Prostate gland (tissue), 2 donors: ENCODE data around the gene FBXL7. TPM values are rescaled to one million over a fixed set of nuclear protein-coding genes. Genes with fewer than 3 reads are reported as not detected.
A peak's percentile ranks its signal among the peaks of the same experiment; 100 is the strongest.

Experiments
- DNase-seq: peaks from one replicate; pipeline ENCODE4 v3.0.0-alpha.2; 2019; ENCODE audit warnings: low spot score
- H3K27ac ChIP-seq, 2 donors: fragments of 200-600 bp; sonication (generic); 2 replicates each; pipeline ENCODE4 v1.5.1; 2017 to 2019
- H3K27me3 ChIP-seq: fragments of 200-600 bp; sonication (generic); replicated peaks from 2 replicates; pipeline ENCODE4 v1.5.1; 2019; ENCODE audit not compliant: insufficient read depth
- H3K36me3 ChIP-seq, 2 donors: fragments of 200-600 bp; sonication (generic); 1 replicate in 1 of 2; 2 replicates in 1 of 2; pipeline versions ENCODE4 v1.5.1 to v1.8.1; 2017 to 2019
- H3K4me1 ChIP-seq: fragments of 200-600 bp; sonication (generic); replicated peaks from 2 replicates; pipeline ENCODE4 v1.5.1; 2019
- H3K4me3 ChIP-seq, 2 donors: fragments of 200-600 bp; sonication (generic); 2 replicates each; pipeline ENCODE4 v1.5.1; 2017 to 2019
- H3K9me3 ChIP-seq: fragments of 200-600 bp; sonication (generic); 2 replicates; pipeline ENCODE4 v1.5.1; 2017
- CTCF ChIP-seq, 4 experiments: fragments of 200-600 bp in 2 of 4; fragments of 450-650 bp in 2 of 4; sonication (generic) in 2 of 4; IDR thresholded peaks; 1 replicate in 3 of 4; 2 replicates in 1 of 4; pipeline ENCODE4 v1.5.1; 2016 to 2019; ENCODE audit warnings: antibody characterized with exemption in 4 of 4, mild to moderate bottlenecking in 2 of 4, moderate library complexity in 2 of 4
- POLR2A ChIP-seq: fragments of 450-650 bp; IDR thresholded peaks from one replicate; pipeline ENCODE4 v1.6.1; 2016; ENCODE audit warnings: antibody characterized with exemption, mild to moderate bottlenecking
- POLR2AphosphoS5 ChIP-seq: sonication (generic); formaldehyde crosslinking; IDR thresholded peaks from one replicate; pipeline ENCODE4 v1.6.1; 2017; ENCODE audit warnings: antibody characterized with exemption
- WGBS: methylation state at CpG from one replicate; pipeline ENCODE4 v1.1.5; 2018; 5-methylcytosine and 5-hydroxymethylcytosine counted together
- intact Hi-C: fragments of 100-400 bp; cut with DNase I; formaldehyde crosslinking; loops from one replicate; pipeline ENCODE4 v1.14.2; 2022
- total RNA-seq, 2 donors: library from RNA; depleted of rRNA; stranded (reverse); fragments of >200 nt; gene quantifications; one replicate each; pipeline ENCODE4 v1.1.0, GENCODE V29; 2016

The FBXL7 gene
- total RNA-seq, 2 donors from 2014 or later, result 21.2 to 24.2 TPM

GRCh38 chr5:15596936-15597335 lies 97.0 kb downstream of the FBXL7 start:
- TF ChIP-seq CTCF (IDR thresholded peaks at IDR 0.05) (no peak), POLR2A (no peak), POLR2AphosphoS5 (no peak)
- Histone ChIP-seq H3K9me3 (no peaks in the 10 kb centered on the region), H3K4me3 (no peak overlapping the region), H3K4me1 (no peaks in the 10 kb centered on the region), H3K27me3 (no peaks in the 10 kb centered on the region), H3K27ac (no peak overlapping the region), H3K36me3 (no peaks in the 10 kb centered on the region)
- DNase-seq, result no peak
- intact Hi-C loops, result no loop called here
- WGBS, result 100% methylated on average over 1 of the region's 1 CpG

GRCh38 chr5:15597804-15598203 lies 97.8 kb downstream of the FBXL7 start:
- no peak overlapping the region for H3K27ac ChIP-seq
- H3K36me3 ChIP-seq, result no peaks in the 10 kb centered on the region
- TF ChIP-seq CTCF (IDR thresholded peaks at IDR 0.05) (no peak), POLR2A (no peak), POLR2AphosphoS5 (no peak)
- no peaks in the 10 kb centered on the region for H3K27me3 ChIP-seq
- H3K9me3 ChIP-seq, result no peaks in the 10 kb centered on the region
- 93% methylated on average over 1 of the region's 1 CpG for WGBS
- H3K4me3 ChIP-seq, result no peak overlapping the region
- no peak for DNase-seq
- intact Hi-C loops, result no loop called here
- no peaks in the 10 kb centered on the region for H3K4me1 ChIP-seq

GRCh38 chr5:15598294-15598902 lies 98.4 kb downstream of the FBXL7 start:
- H3K27ac ChIP-seq, result no peak overlapping the region
- H3K9me3 ChIP-seq, result no peaks in the 10 kb centered on the region
- 68% methylated on average over 3 of the region's 3 CpGs for WGBS

GRCh38 chr5:15600035-15600434 lies 100.1 kb downstream of the FBXL7 start:
- no peak overlapping the region for H3K4me3 ChIP-seq
- TF ChIP-seq CTCF (IDR thresholded peaks at IDR 0.05), result no peak
- TF ChIP-seq POLR2A, result no peak
- no peak for TF ChIP-seq POLR2AphosphoS5

More at GRCh38 chr5:15598294-15598902, 98.4 kb downstream of the FBXL7 start:
- TF ChIP-seq POLR2A (no peak), CTCF (IDR thresholded peaks at IDR 0.05) (peak in 2 of 4 experiments; percentile 11 to 43), POLR2AphosphoS5 (no peak)
- H3K27me3 ChIP-seq, result no peaks in the 10 kb centered on the region
- H3K4me3 ChIP-seq, result no peak overlapping the region
- intact Hi-C loops, result no loop called here
- no peak for DNase-seq
- H3K36me3 ChIP-seq, result no peaks in the 10 kb centered on the region
- no peaks in the 10 kb centered on the region for H3K4me1 ChIP-seq

GRCh38 chr5:15601274-15601673 lies 101.3 kb downstream of the FBXL7 start:
- 77% methylated on average over 4 of the region's 4 CpGs for WGBS
- Histone ChIP-seq H3K36me3 (no peaks in the 10 kb centered on the region), H3K27ac (no peak overlapping the region), H3K4me3 (no peak overlapping the region), H3K27me3 (no peaks in the 10 kb centered on the region), H3K4me1 (no peaks in the 10 kb centered on the region), H3K9me3 (no peaks in the 10 kb centered on the region)
- intact Hi-C loops, result no loop called here
- DNase-seq, result no peak
- TF ChIP-seq CTCF (IDR thresholded peaks at IDR 0.05) (no peak), POLR2AphosphoS5 (no peak), POLR2A (no peak)

More at GRCh38 chr5:15600035-15600434, 100.1 kb downstream of the FBXL7 start:
- no peak overlapping the region for H3K27ac ChIP-seq
- H3K36me3 ChIP-seq, result no peaks in the 10 kb centered on the region
- intact Hi-C loops, result no loop called here
- H3K27me3 ChIP-seq, result no peaks in the 10 kb centered on the region
- no peak for DNase-seq
- H3K9me3 ChIP-seq, result no peaks in the 10 kb centered on the region
- 93% methylated on average over 4 of the region's 4 CpGs for WGBS
- H3K4me1 ChIP-seq, result no peaks in the 10 kb centered on the region
